Karpas-422 (cell line): ENCODE measurements around the gene SACS. TPM values are rescaled to one million over a fixed set of nuclear protein-coding genes. Genes with fewer than 3 reads are reported as not detected.

Experiments
- DNase-seq: peaks from one replicate; pipeline ENCODE4 v3.0.0-alpha.2; 2015
- H2AFZ ChIP-seq: fragments of 200-600 bp; sonication (generic); 2 replicates; pipeline ENCODE4 v1.6.1; 2014; ENCODE audit warnings: antibody characterized with exemption, low read length, mixed read lengths
- H3K27ac ChIP-seq: fragments of 200-600 bp; sonication (generic); 2 replicates; pipeline ENCODE4 v1.5.1; 2014; ENCODE audit warnings: mild to moderate bottlenecking, low read length, moderate library complexity
- H3K27me3 ChIP-seq: fragments of 200-600 bp; sonication (generic); 2 replicates; pipeline ENCODE4 v1.6.1; 2014; ENCODE audit warnings: low read length, mixed read lengths
- H3K36me3 ChIP-seq: fragments of 200-600 bp; sonication (generic); 2 replicates; pipeline ENCODE4 v1.6.1; 2014; ENCODE audit warnings: low read length, mixed read lengths; ENCODE audit not compliant: insufficient read depth
- H3K4me1 ChIP-seq: fragments of 200-600 bp; sonication (generic); 2 replicates; pipeline ENCODE4 v1.6.1; 2014; ENCODE audit warnings: mild to moderate bottlenecking, low read length, mixed read lengths
- H3K4me2 ChIP-seq: fragments of 200-600 bp; sonication (generic); 2 replicates; pipeline ENCODE4 v1.6.1; 2014; ENCODE audit warnings: low read length, low read depth, mild to moderate bottlenecking; ENCODE audit not compliant: poor library complexity, severe bottlenecking
- H3K4me3 ChIP-seq: fragments of 200-600 bp; sonication (generic); 2 replicates; pipeline ENCODE4 v1.5.1; 2014; ENCODE audit warnings: mild to moderate bottlenecking, antibody characterized with exemption, low read length, mixed read lengths
- H3K79me2 ChIP-seq: fragments of 200-600 bp; sonication (generic); 2 replicates; pipeline ENCODE4 v1.6.1; 2014; ENCODE audit warnings: mild to moderate bottlenecking, low read length, mixed read lengths
- H3K9ac ChIP-seq: fragments of 200-600 bp; sonication (generic); 2 replicates; pipeline ENCODE4 v1.6.0; 2014; ENCODE audit warnings: low read length
- H3K9me2 ChIP-seq: fragments of 200-600 bp; sonication (generic), shearing (Covaris generic); replicated peaks from 2 replicates; pipeline ENCODE4 v1.6.0; 2014; ENCODE audit warnings: mild to moderate bottlenecking, low read length, moderate library complexity; ENCODE audit not compliant: insufficient read depth
- H3K9me3 ChIP-seq: fragments of 300-700, 200-600 bp; sonication (generic); 2 replicates; pipeline ENCODE4 v1.6.1; 2014; ENCODE audit warnings: low read length, mixed read lengths
- H4K20me1 ChIP-seq: fragments of 200-600 bp; sonication (generic); 2 replicates; pipeline ENCODE4 v1.6.1; 2014; ENCODE audit warnings: mild to moderate bottlenecking, antibody characterized with exemption, low read length, low read depth; ENCODE audit not compliant: insufficient read depth
- total RNA-seq: library from RNA; depleted of rRNA; stranded (reverse); fragments of >200 nt; shearing (Covaris generic); gene quantifications from 2 replicates; pipeline ENCODE4 v1.2.3, GENCODE V29; 2014; ENCODE audit warnings: low replicate concordance

SACS gene
- total RNA-seq, 1 experiment from 2014 or later = 37.5 TPM

DNA sequence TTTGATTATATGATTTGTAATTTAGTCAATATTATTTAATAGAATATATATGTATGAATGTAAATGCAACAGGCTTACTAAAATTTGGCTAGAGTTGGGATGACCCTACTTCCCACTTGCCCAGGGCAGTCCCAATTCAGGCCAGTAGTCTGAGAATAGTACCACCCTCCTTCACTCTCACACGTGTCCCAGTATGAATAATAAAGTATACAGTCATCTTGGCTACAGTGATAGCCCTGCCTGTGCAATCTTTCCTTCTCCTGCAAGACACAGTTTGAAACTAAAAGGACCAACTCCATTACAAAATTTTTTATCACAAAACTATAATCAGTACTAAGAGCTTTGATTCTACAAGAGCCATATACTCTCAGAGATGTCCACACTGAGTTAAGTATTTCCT lies 76.2 kb downstream of the SACS start:
- H3K4me3 ChIP-seq = no peak overlapping the region
- no peaks in the 10 kb centered on the region for H3K27me3 ChIP-seq
- DNase-seq = no peak
- H4K20me1 ChIP-seq = no peaks in the 10 kb centered on the region
- peaks cover 27% of the 10 kb centered on the region; the same call in 1 of the 2 replicates for H3K36me3 ChIP-seq
- no peaks in the 10 kb centered on the region for H3K9me2 ChIP-seq
- peaks cover 8% of the 10 kb centered on the region for H3K4me1 ChIP-seq
- H3K4me2 ChIP-seq = no peak overlapping the region
- H2AFZ ChIP-seq = no peak overlapping the region
- H3K9me3 ChIP-seq = no peaks in the 10 kb centered on the region
- no peak overlapping the region for H3K27ac ChIP-seq
- peaks cover 8% of the 10 kb centered on the region; the same call in 1 of the 2 replicates for H3K79me2 ChIP-seq
- H3K9ac ChIP-seq = no peak overlapping the region

DNA sequence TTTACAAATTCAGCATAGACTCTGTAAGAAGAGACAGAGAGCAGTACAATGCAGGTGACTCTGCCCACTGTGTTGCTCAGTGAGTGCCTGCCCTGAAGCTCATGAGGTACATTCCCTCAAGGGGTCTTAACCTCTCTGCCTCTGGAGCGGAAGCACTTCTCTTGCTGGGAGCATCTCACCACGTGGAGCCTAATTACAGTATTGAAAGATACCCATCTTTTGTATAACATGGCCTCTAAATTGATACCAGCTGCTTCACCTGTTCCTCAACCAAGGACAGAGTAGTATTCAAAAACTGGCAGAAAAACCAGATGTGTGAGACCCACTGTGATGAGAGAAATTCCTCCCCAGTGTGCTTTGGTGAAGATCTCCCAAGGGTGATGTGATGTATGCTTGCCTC lies 77.1 kb downstream of the SACS start:
- H3K4me3 ChIP-seq = no peak overlapping the region
- no peaks in the 10 kb centered on the region for H3K9me3 ChIP-seq
- peaks cover 36% of the 10 kb centered on the region; the same call in 1 of the 2 replicates for H3K36me3 ChIP-seq
- no peak overlapping the region for H3K9ac ChIP-seq
- H3K27me3 ChIP-seq = no peaks in the 10 kb centered on the region
- H3K79me2 ChIP-seq = peaks cover 12% of the 10 kb centered on the region
- no peak overlapping the region for H3K4me2 ChIP-seq
- H3K4me1 ChIP-seq = peaks cover 8% of the 10 kb centered on the region
- no peak overlapping the region for H2AFZ ChIP-seq
- H4K20me1 ChIP-seq = no peaks in the 10 kb centered on the region
- no peak overlapping the region for H3K27ac ChIP-seq
- H3K9me2 ChIP-seq = no peaks in the 10 kb centered on the region
- DNase-seq = no peak

DNA sequence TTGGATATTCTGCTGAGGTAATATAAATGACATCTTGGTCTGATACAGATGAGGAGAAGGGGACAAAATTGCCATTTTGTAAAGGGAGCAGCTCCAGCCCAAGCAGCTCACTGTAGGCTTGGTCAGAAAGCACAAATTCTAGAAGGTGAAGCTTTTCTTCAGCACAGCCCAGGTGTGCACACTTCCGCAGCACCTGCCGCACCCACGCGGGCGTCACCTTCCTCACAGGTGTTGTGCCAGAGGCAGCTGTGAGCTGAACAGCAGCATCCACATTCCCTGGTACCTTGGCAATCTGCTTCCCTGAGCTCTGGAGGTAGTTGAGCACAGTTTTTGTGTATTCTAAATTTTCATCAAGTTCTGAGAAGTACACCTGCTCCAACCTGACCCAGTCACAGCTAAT lies 79.0 kb downstream of the SACS start:
- Histone ChIP-seq H3K27me3 (no peaks in the 10 kb centered on the region), H3K27ac (no peak overlapping the region), H3K36me3 (peaks cover 33% of the 10 kb centered on the region; the same call in 1 of the 2 replicates), H4K20me1 (no peaks in the 10 kb centered on the region), H3K9me3 (no peaks in the 10 kb centered on the region), H3K79me2 (peaks cover 21% of the 10 kb centered on the region), H3K4me1 (peaks cover 8% of the 10 kb centered on the region), H3K9ac (no peak overlapping the region), H2AFZ (no peak overlapping the region), H3K9me2 (no peaks in the 10 kb centered on the region), H3K4me2 (no peak overlapping the region), H3K4me3 (no peak overlapping the region)
- DNase-seq = no peak

DNA sequence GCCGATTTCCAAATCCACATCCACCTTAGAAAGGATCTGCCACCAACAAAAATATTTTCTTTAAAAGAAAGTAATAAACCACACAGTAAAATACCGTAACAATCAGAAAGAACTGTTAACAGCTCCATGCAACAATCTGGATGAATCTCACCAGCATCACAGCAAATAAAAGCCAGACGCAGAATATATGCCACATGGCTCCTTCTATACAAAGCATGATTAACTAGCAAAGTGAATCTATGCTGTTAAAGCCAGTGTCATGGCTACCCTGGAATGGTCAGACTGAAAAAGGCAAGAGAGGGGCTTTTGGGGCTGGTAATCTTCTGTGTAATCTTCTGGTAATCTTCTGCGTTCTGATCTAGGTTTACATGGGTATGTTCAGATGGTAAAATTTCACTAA lies 81.3 kb downstream of the SACS start:
- Histone ChIP-seq H3K27ac (no peak overlapping the region), H2AFZ (no peak overlapping the region), H3K9ac (no peak overlapping the region), H3K27me3 (no peaks in the 10 kb centered on the region), H3K9me2 (no peaks in the 10 kb centered on the region), H4K20me1 (no peaks in the 10 kb centered on the region), H3K4me3 (no peak overlapping the region), H3K4me2 (no peak overlapping the region), H3K36me3 (peaks cover 25% of the 10 kb centered on the region; the same call in 1 of the 2 replicates), H3K4me1 (peaks cover 8% of the 10 kb centered on the region), H3K9me3 (no peaks in the 10 kb centered on the region), H3K79me2 (peaks cover 32% of the 10 kb centered on the region)
- DNase-seq = no peak

DNA sequence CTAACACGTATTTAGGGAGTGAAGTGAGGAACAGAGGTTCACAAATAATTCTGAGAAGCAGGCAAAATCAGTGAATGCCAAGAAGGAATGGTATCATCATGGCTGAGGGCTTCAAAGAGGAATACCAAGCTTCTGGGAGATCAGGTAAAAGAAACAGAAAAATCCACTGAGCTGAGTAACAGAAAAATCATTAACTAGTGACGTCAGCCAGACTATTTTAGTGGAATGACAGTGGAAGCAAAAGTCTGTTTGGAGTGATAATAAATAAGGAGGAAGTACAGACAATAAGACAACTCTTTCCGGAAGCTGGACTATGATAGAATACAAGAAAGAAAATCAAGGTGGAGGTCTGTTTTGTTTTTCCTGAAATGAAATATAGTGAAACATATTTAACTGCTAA lies 83.5 kb downstream of the SACS start:
- H2AFZ ChIP-seq = no peak overlapping the region

DNA sequence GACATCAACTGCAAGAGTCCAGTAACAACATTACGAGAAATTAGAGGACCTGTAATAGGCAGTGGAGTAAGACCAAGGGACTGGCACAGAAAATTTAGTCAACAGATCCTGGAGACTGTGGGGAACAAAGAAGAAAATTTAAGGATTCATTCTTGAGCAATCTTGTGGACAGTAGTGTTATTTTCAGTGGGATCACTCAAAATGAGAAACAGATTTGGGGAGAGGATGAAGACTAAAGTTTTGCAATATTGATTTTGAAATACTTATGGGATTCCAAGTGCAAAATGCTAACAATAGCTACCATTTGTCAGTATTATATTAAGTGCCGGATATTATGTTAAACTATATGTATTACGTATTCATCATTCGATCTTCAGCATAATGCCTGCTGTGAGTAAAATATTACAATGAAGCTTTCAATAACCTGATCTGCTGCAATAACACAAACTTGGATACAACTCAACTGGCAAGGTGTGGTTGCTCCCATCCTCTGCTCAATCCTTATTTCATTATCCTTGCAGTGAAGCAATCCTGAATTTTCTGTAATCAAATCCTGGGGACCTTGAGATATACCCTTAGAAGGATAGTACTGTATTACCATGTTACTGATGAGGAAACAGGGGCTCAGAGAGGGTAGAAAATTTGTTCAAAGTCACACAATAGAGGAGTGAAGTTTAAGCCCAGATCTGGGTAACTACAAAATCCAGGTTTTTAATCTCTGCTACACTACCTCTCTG lies 84.2 kb downstream of the SACS start:
- H2AFZ ChIP-seq = no peak overlapping the region
- peaks cover 15% of the 10 kb centered on the region for H3K4me1 ChIP-seq
- peaks cover 15% of the 10 kb centered on the region; the same call in 1 of the 2 replicates for H3K36me3 ChIP-seq
- no peaks in the 10 kb centered on the region for H3K9me2 ChIP-seq
- no peak for DNase-seq
- no peaks in the 10 kb centered on the region for H3K9me3 ChIP-seq
- H4K20me1 ChIP-seq = no peaks in the 10 kb centered on the region
- H3K9ac ChIP-seq = no peak overlapping the region
- H3K4me2 ChIP-seq = no peak overlapping the region
- H3K79me2 ChIP-seq = peaks cover 37% of the 10 kb centered on the region
- H3K27ac ChIP-seq = no peak overlapping the region
- no peak overlapping the region for H3K4me3 ChIP-seq
- H3K27me3 ChIP-seq = no peaks in the 10 kb centered on the region

More for the DNA sequence above, 83.5 kb downstream of the SACS start:
- H3K9me2 ChIP-seq = no peaks in the 10 kb centered on the region
- no peak overlapping the region for H3K4me2 ChIP-seq
- H3K9me3 ChIP-seq = no peaks in the 10 kb centered on the region
- H3K27me3 ChIP-seq = no peaks in the 10 kb centered on the region
- H3K79me2 ChIP-seq = peaks cover 37% of the 10 kb centered on the region
- H3K4me3 ChIP-seq = no peak overlapping the region
- H3K27ac ChIP-seq = no peak overlapping the region
- DNase-seq = no peak
- no peaks in the 10 kb centered on the region for H4K20me1 ChIP-seq
- H3K9ac ChIP-seq = no peak overlapping the region
- peaks cover 13% of the 10 kb centered on the region for H3K4me1 ChIP-seq
- peaks cover 17% of the 10 kb centered on the region; the same call in 1 of the 2 replicates for H3K36me3 ChIP-seq

DNA sequence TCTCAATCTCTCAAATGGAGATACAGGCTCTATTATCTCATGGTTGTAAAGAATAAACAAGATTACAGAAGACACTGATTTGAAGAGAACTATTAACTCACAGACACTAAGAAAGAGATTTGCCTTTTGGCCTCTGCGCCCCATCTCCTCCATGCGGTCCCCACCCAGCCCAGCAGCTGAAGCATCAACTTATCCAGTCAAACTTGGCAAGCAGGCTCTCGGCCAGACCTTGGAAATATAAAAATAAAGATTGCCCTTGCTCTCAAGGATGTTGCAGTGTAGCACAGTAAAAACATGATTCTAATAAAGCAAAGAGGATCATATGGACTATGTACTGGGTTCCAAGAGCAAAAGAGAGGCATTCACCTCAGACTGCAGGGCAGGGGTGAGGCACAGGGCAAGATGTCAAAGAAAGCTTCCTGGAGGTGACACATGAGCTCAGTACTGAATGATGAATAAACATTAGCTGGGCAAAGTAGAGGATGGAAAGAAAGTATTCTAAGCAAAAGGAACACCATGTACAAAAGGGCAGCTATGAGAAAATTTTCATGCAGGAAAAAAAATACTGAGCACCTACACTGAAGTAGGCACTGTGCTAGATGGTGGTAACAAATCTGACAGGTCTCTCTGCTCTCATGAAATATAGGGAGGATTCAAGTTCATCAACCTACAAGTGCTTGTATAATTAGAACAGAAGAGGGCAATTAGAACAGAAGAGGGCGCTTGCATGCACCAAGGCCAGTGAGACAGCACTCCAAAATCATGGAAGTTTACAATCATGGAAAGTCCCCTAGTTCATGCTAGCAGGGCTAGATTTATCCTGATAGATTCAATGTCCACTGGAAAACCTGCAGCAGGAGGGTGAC lies 85.0 kb downstream of the SACS start:
- Histone ChIP-seq H3K4me2 (no peak overlapping the region), H3K9me2 (no peaks in the 10 kb centered on the region), H3K27ac (no peak overlapping the region), H3K79me2 (peaks cover 37% of the 10 kb centered on the region), H3K4me1 (peaks cover 15% of the 10 kb centered on the region), H3K9me3 (no peaks in the 10 kb centered on the region), H3K9ac (no peak overlapping the region), H3K4me3 (no peak overlapping the region), H3K36me3 (peaks cover 15% of the 10 kb centered on the region; the same call in 1 of the 2 replicates), H2AFZ (no peak overlapping the region), H4K20me1 (no peaks in the 10 kb centered on the region), H3K27me3 (no peaks in the 10 kb centered on the region)
- DNase-seq = no peak

DNA sequence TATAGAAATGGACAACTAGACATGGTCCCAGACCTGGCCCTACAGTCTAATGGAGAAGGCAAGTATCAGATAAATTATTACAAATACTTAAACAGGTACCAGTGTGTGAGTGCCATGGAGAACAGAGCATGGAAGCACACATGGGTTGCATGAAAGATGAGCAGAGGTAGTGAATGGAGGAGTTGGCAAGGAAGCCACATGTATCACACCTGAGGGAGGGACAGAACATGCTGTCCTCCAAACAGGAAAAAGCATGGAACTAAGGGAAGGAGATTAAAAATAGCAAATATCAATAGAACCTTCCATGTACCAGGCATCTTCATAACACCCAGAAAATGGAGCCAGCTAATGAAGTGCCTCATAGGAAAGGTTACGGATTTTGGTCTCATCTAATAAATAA lies 85.9 kb downstream of the SACS start:
- no peaks in the 10 kb centered on the region for H3K9me2 ChIP-seq
- H3K4me3 ChIP-seq = no peak overlapping the region
- H2AFZ ChIP-seq = no peak overlapping the region
- DNase-seq = no peak
- H3K79me2 ChIP-seq = peaks cover 30% of the 10 kb centered on the region
- H3K9ac ChIP-seq = no peak overlapping the region
- no peaks in the 10 kb centered on the region for H4K20me1 ChIP-seq
- no peak overlapping the region for H3K4me2 ChIP-seq
- no peaks in the 10 kb centered on the region for H3K27me3 ChIP-seq
- peaks cover 10% of the 10 kb centered on the region; the same call in 1 of the 2 replicates for H3K36me3 ChIP-seq
- H3K9me3 ChIP-seq = no peaks in the 10 kb centered on the region
- H3K27ac ChIP-seq = no peak overlapping the region
- peaks cover 9% of the 10 kb centered on the region for H3K4me1 ChIP-seq
